ENCODE measurements around the gene THRB.

DNA sequence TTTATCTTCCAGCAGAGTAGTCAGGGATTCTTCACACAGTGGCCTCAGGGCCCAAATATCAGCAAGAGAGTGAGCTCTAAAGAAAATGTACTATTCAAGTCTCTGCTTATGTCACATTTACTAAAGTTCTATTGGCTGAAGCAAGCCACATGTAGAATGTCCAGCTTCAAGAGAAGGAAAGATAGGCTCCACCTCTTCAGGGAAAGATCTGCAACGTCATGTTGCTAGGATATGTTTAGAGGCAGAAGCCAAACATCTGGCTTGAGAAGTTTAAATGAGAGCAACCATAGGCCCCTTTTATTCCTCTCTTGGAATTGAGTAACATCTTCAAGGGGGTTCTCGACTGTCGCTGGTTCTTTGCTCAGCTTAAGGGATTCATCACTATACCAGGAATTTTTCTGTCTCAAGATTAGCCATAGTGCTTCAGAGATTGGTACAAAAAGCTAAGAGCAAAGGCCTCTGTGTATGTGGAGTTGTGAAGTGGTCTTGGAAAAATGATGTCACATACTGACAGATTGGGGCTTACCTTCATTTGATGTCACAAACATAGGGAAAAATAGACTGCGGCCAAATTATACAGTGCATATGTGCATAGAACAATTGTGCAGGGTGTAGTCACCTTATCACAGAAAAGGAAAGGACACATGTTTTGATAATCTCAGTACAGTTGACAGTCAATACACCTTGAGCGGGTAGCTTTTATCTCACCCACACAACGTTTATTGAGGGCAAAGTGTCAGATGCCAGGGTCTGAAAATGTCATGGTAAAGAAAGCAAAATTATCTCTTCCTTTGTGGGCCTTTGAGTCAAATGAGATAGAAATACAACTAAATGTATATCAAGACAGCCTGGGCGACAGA is 11.3 kb upstream of the THRB start:
- TF ChIP-seq EP300 (IDR thresholded peaks at IDR 0.05; ENCODE audit: low read depth) = no peak
- TF ChIP-seq, protein P1, sequence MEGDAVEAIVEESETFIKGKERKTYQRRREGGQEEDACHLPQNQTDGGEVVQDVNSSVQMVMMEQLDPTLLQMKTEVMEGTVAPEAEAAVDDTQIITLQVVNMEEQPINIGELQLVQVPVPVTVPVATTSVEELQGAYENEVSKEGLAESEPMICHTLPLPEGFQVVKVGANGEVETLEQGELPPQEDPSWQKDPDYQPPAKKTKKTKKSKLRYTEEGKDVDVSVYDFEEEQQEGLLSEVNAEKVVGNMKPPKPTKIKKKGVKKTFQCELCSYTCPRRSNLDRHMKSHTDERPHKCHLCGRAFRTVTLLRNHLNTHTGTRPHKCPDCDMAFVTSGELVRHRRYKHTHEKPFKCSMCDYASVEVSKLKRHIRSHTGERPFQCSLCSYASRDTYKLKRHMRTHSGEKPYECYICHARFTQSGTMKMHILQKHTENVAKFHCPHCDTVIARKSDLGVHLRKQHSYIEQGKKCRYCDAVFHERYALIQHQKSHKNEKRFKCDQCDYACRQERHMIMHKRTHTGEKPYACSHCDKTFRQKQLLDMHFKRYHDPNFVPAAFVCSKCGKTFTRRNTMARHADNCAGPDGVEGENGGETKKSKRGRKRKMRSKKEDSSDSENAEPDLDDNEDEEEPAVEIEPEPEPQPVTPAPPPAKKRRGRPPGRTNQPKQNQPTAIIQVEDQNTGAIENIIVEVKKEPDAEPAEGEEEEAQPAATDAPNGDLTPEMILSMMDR (IDR thresholded peaks at IDR 0.05) = no peak
